Brain microvascular endothelial cell (primary cell): ENCODE results near the gene GLYR1.

Experiments
- DNase-seq: peaks from one replicate; pipeline ENCODE4 v3.0.0-alpha.2; 2020
- H3K27ac ChIP-seq: fragments of 250-450 bp; sonication (Bioruptor Pico); 2 replicates; pipeline ENCODE4 v1.5.1; 2020; ENCODE audit warnings: mild to moderate bottlenecking, moderate library complexity
- H3K27me3 ChIP-seq: fragments of 250-450 bp; sonication (Bioruptor Pico); replicated peaks from 2 replicates; pipeline ENCODE4 v1.5.1; 2020; ENCODE audit warnings: mild to moderate bottlenecking
- H3K36me3 ChIP-seq: fragments of 250-450 bp; sonication (Bioruptor Pico); replicated peaks from 2 replicates; pipeline ENCODE4 v1.5.1; 2020; ENCODE audit warnings: mild to moderate bottlenecking
- H3K4me3 ChIP-seq: 2 replicates; pipeline ENCODE4 v1.5.1; 2011; ENCODE audit warnings: low read depth, mild to moderate bottlenecking, control low read depth, low read length, moderate library complexity
- in situ Hi-C: cut with HindIII; loops from 2 replicates; pipeline ENCODE4 v1.10.0; 2017; ENCODE audit warnings: low sequenced_read_pairs, low pct_ligation_motif_present
- TF ChIP-seq, protein P1 (sequence below): IDR thresholded peaks from 2 replicates; pipeline ENCODE4 v1.5.1; 2011; ENCODE audit warnings: low read depth, mild to moderate bottlenecking, moderate library complexity, low read length, control low read depth, inconsistent platforms; ENCODE audit errors: missing control alignments

The GLYR1 gene

GRCh38 chr16:4892361-4893102 lies 45.4 kb upstream of the GLYR1 start:
- in situ Hi-C loops: no loop called here
- Histone ChIP-seq H3K27ac (no peak overlapping the region), H3K4me3 (no peak overlapping the region), H3K27me3 (no peaks in the 10 kb centered on the region), H3K36me3 (no peaks in the 10 kb centered on the region)
- no peak for DNase-seq
- TF ChIP-seq, protein P1, sequence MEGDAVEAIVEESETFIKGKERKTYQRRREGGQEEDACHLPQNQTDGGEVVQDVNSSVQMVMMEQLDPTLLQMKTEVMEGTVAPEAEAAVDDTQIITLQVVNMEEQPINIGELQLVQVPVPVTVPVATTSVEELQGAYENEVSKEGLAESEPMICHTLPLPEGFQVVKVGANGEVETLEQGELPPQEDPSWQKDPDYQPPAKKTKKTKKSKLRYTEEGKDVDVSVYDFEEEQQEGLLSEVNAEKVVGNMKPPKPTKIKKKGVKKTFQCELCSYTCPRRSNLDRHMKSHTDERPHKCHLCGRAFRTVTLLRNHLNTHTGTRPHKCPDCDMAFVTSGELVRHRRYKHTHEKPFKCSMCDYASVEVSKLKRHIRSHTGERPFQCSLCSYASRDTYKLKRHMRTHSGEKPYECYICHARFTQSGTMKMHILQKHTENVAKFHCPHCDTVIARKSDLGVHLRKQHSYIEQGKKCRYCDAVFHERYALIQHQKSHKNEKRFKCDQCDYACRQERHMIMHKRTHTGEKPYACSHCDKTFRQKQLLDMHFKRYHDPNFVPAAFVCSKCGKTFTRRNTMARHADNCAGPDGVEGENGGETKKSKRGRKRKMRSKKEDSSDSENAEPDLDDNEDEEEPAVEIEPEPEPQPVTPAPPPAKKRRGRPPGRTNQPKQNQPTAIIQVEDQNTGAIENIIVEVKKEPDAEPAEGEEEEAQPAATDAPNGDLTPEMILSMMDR: no peak

- TF ChIP-seq, protein P1: no peak
- Histone ChIP-seq H3K36me3 (peaks cover 2% of the 10 kb centered on the region), H3K27me3 (no peaks in the 10 kb centered on the region), H3K27ac (no peak overlapping the region), H3K4me3 (no peak overlapping the region)
- no peak for DNase-seq
- in situ Hi-C loops: no loop called here
Measured at GRCh38 chr16:4891886-4892216, 44.8 kb upstream of the GLYR1 start.

DNA sequence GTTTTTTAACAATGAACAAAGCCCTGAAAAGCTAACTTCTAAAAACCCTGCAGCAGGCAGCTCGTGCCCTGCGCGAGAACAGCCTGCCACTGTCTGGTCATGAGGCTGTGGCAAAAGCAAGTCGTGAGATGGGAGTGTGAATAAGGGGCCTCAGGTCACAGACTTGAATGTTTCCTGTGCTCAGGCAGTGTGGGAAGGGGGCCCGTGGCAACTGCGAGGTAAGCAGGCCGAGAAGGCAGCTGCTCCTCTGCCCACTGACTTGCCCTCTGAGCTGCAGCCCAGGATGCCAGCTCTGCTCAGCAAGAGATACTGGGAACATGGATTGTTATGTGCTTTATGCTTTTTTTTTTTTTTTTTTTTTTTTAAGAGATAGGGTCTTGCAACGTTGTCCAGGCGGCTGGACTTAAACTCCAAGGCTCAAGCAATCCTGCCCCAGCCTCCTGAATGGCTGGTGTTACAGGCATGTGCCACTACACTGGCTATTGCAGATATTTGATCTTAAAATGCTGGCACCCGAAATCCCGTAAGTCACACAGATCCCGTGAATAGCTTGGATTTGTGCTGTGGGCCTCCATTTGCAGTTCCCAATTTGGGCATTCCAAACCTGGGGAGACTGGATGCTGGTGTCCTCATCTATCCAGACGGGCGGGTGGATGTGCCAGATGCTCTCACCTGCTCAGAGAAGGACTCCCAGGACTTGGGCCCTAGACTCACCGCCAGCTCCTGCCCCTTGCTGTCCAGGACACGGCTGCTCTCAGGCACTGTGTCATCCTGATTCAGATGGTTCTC lies 44.2 kb upstream of the GLYR1 start:
- no peak overlapping the region for H3K27ac ChIP-seq
- no peak overlapping the region for H3K4me3 ChIP-seq
- DNase-seq: no peak
- peaks cover 2% of the 10 kb centered on the region for H3K36me3 ChIP-seq
- in situ Hi-C loops: no loop called here
- no peaks in the 10 kb centered on the region for H3K27me3 ChIP-seq
- TF ChIP-seq, protein P1: no peak

DNA sequence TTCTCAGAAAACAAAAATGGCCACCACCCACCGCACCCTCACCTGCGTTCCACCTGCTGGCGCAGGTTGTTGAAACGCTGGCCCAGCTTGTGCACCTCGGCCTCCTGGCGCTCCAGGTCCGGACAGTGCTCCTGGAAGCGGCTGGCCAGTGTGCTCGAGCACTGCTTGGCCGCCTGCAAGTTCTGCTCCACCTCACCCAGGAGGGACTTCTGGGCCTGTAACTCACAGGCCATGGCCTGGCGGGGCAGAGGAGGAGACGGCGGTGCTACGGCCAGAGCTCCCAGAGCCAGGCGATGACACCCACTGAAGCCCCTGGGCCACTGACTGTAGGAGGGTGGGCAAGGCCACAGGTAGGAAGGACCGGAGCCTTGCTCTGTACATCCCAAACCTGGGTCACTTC lies 43.6 kb upstream of the GLYR1 start:
- in situ Hi-C loops: no loop called here
- TF ChIP-seq, protein P1: no peak
- H3K4me3 ChIP-seq: no peak overlapping the region
- peaks cover 5% of the 10 kb centered on the region for H3K36me3 ChIP-seq
- DNase-seq: no peak
- no peak overlapping the region for H3K27ac ChIP-seq
- no peaks in the 10 kb centered on the region for H3K27me3 ChIP-seq

- TF ChIP-seq, protein P1: no peak
- no peak overlapping the region for H3K4me3 ChIP-seq
- no peak overlapping the region for H3K27ac ChIP-seq
- no peak for DNase-seq
- in situ Hi-C loops: no loop called here
- no peaks in the 10 kb centered on the region for H3K27me3 ChIP-seq
- H3K36me3 ChIP-seq: peaks cover 11% of the 10 kb centered on the region
Measured at GRCh38 chr16:4890026-4890425, 42.9 kb upstream of the GLYR1 start.
